Spleen (tissue), 7 donors: ENCODE measurements around the gene NRG3.

Experiments used
- POLR2A ChIP-seq, 3 donors: fragments of 450-650 bp; IDR thresholded peaks; one replicate each; pipeline ENCODE4 v1.5.1; 2017; ENCODE audit warnings: antibody characterized with exemption in 3 of 3, mild to moderate bottlenecking in 1 of 3
- POLR2AphosphoS5 ChIP-seq, 3 donors: sonication (generic); formaldehyde crosslinking; IDR thresholded peaks; one replicate each; pipeline ENCODE4 v1.5.1; 2017; ENCODE audit warnings: antibody characterized with exemption in 3 of 3
- TF ChIP-seq, protein P1 (sequence below), 11 experiments: fragments of 200-600 bp in 7 of 11; fragments of 450-650 bp in 4 of 11; sonication (generic) in 4 of 11; IDR thresholded peaks in 8 of 11; conservative IDR thresholded peaks in 3 of 11; 1 replicate in 7 of 11; 2 replicates in 4 of 11; pipeline versions ENCODE4 v1.4.0 to v1.8.0; 2016 to 2021; ENCODE audit warnings: antibody characterized with exemption in 11 of 11, inconsistent platforms in 4 of 11, mild to moderate bottlenecking in 1 of 11
- donor health status: DM: no; HTN: no; CAD: no; lungs with moderate emphysema.
- donor health status: DM: no; HTN: no; CAD: no.
- donor health status: DM: no; HTN: no; CAD: no.

DNA sequence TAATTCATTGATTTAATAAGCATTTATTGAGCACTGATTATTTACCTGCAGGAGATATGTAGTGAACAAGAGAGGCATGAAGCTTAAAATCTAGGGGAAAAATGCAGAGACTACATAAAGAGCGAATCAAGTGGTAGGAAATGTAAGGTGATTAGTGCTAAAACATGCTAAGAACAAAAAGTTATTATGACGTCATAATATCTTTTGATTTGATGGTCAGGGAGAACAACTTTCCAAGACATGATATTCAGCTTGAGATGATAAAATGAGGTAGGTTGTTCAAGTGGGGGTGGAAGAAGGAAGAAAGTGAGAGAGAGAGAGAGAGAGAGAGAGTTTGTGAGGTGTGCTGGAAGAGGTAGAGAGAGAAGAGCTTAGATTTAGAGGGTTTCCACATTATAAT is 317.7 kb downstream of the NRG3 start:
- TF ChIP-seq, protein P1, sequence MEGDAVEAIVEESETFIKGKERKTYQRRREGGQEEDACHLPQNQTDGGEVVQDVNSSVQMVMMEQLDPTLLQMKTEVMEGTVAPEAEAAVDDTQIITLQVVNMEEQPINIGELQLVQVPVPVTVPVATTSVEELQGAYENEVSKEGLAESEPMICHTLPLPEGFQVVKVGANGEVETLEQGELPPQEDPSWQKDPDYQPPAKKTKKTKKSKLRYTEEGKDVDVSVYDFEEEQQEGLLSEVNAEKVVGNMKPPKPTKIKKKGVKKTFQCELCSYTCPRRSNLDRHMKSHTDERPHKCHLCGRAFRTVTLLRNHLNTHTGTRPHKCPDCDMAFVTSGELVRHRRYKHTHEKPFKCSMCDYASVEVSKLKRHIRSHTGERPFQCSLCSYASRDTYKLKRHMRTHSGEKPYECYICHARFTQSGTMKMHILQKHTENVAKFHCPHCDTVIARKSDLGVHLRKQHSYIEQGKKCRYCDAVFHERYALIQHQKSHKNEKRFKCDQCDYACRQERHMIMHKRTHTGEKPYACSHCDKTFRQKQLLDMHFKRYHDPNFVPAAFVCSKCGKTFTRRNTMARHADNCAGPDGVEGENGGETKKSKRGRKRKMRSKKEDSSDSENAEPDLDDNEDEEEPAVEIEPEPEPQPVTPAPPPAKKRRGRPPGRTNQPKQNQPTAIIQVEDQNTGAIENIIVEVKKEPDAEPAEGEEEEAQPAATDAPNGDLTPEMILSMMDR (IDR thresholded peaks at IDR 0.05 in 8 of 11, conservative IDR thresholded peaks at IDR 0.05 in 3 of 11) = no peak
- TF ChIP-seq POLR2AphosphoS5 (IDR thresholded peaks at IDR 0.05) (no peak), POLR2A (IDR thresholded peaks at IDR 0.05) (no peak)
